Measurements from ENCODE around the gene MINAR1.
"Not testable (repeated sequence)": the region's sequence is repeated elsewhere in the genome, so short reads cannot be mapped to it uniquely, and the experiment has no call there.

The MINAR1 gene

GRCh38 chr15:79412429-79412828 is 19.7 kb upstream of the MINAR1 start:
- no peak overlapping the region for H3K4me3 ChIP-seq (replicated peaks in 1 of 2; ENCODE audit: low read depth in 2 of 2, low read length in 2 of 2)
- DNase-seq (ENCODE audit: low read depth in 2 of 2), result no peak
- no peak for TF ChIP-seq CTCF (IDR thresholded peaks at IDR 0.05; ENCODE audit: low read depth, low read length)

- no peak for TF ChIP-seq CTCF (IDR thresholded peaks at IDR 0.05; ENCODE audit: low read depth, low read length)
- H3K4me3 ChIP-seq (replicated peaks in 1 of 2; ENCODE audit: low read depth in 2 of 2, low read length in 2 of 2), result no peak overlapping the region
- DNase-seq (ENCODE audit: low read depth in 2 of 2), result no peak
Measured at GRCh38 chr15:79416876-79417275, 15.3 kb upstream of the MINAR1 start.

GRCh38 chr15:79418693-79419279 is 13.3 kb upstream of the MINAR1 start:
- no peak for DNase-seq (ENCODE audit: low read depth in 2 of 2)
- no peak for TF ChIP-seq CTCF (IDR thresholded peaks at IDR 0.05; ENCODE audit: low read depth, low read length)
- H3K4me3 ChIP-seq (replicated peaks in 1 of 2; ENCODE audit: low read depth in 2 of 2, low read length in 2 of 2), result no peak overlapping the region

- no peak for TF ChIP-seq CTCF (IDR thresholded peaks at IDR 0.05; ENCODE audit: low read depth, low read length)
- DNase-seq (ENCODE audit: low read depth in 2 of 2), result no peak
- H3K4me3 ChIP-seq (replicated peaks in 1 of 2; ENCODE audit: low read depth in 2 of 2, low read length in 2 of 2), result no peak overlapping the region
Measured at GRCh38 chr15:79425591-79426295, 6.4 kb upstream of the MINAR1 start.

GRCh38 chr15:79426899-79427298 is 5.2 kb upstream of the MINAR1 start:
- not testable (repeated sequence) for H3K4me3 ChIP-seq (replicated peaks in 1 of 2; ENCODE audit: low read depth in 2 of 2, low read length in 2 of 2); DNase-seq (ENCODE audit: low read depth in 2 of 2)

GRCh38 chr15:79427781-79428598 is 4.1 kb upstream of the MINAR1 start:
- no peak overlapping the region for H3K4me3 ChIP-seq (replicated peaks in 1 of 2; ENCODE audit: low read depth in 2 of 2, low read length in 2 of 2)
- DNase-seq (ENCODE audit: low read depth in 2 of 2), result no peak
- TF ChIP-seq CTCF (IDR thresholded peaks at IDR 0.05; ENCODE audit: low read depth, low read length), result no peak

Data from cardiac fibroblast (primary cell).